Effector memory CD4-positive, alpha-beta T cell (primary cell): ENCODE measurements around the gene MGMT.

Experiments
- DNase-seq, 3 donors: peaks; one replicate each; pipeline ENCODE4 v3.0.0-alpha.2; 2020
- H3K27ac ChIP-seq: 2 replicates; pipeline ENCODE4 v1.7.0; 2013; ENCODE audit warnings: mild to moderate bottlenecking, low read length, moderate library complexity; ENCODE audit not compliant: insufficient read depth, poor library complexity, severe bottlenecking
- H3K27me3 ChIP-seq: replicated peaks from 2 replicates; pipeline ENCODE4 v1.7.0; 2013; ENCODE audit warnings: mild to moderate bottlenecking, low read length; ENCODE audit not compliant: insufficient read depth, control insufficient read depth, poor library complexity, severe bottlenecking
- H3K36me3 ChIP-seq: 2 replicates; pipeline ENCODE4 v1.7.0; 2013; ENCODE audit warnings: mild to moderate bottlenecking, low read length, moderate library complexity; ENCODE audit not compliant: control insufficient read depth, insufficient read depth
- H3K4me1 ChIP-seq: 2 replicates; pipeline ENCODE4 v1.7.0; 2013; ENCODE audit warnings: low read length, mild to moderate bottlenecking; ENCODE audit not compliant: control insufficient read depth, insufficient read depth, poor library complexity, severe bottlenecking
- H3K4me3 ChIP-seq: 2 replicates; pipeline ENCODE4 v1.7.0; 2013; ENCODE audit warnings: low read length, low read depth, mild to moderate bottlenecking; ENCODE audit not compliant: insufficient read depth, poor library complexity, severe bottlenecking
- H3K9me3 ChIP-seq: 2 replicates; pipeline ENCODE4 v1.7.0; 2013; ENCODE audit warnings: mild to moderate bottlenecking, low read length, moderate library complexity; ENCODE audit not compliant: control insufficient read depth

The MGMT gene

DNA sequence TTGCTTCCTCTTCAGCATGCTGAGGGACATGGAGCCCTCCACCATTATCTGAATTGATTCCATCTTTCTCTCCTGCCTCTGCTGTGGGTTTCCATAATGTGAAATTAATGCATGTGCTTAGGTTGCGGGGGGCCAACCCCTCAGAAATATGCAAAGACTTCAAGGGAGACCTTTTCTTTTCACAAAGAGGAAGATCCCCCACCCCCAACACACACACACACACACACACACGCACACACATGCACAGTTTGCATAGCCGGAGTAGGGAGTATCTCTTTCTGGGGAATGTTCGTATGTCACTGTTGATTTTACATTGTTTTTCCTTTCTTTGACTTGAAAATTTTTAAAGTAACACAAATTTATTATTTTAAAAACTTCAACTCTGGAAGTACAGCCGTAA is 193.5 kb downstream of the MGMT start:
- no peak overlapping the region for H3K4me3 ChIP-seq
- H3K9me3 ChIP-seq, result no peaks in the 10 kb centered on the region
- no peak for DNase-seq
- H3K36me3 ChIP-seq, result no peaks in the 10 kb centered on the region
- H3K27ac ChIP-seq, result no peak overlapping the region
- H3K27me3 ChIP-seq, result no peaks in the 10 kb centered on the region
- no peaks in the 10 kb centered on the region for H3K4me1 ChIP-seq

DNA sequence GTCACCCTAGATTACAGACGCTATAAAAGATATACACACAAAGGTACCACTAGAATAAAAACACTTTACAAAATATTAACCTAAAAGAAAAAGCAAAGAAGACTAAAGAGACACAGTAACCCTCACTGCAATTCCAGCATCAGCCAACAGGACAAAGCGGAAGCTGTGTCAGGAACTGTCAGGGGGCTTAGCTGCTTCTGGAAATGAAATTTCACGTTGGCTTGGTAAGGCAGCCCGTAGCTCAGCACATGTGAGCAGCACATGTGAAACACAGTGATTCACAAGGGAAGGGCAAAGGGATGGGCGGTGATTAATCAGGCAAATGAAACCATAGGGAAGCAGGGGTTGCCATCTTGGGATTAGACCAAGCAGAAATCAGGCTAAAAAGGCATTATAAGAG is 195.4 kb downstream of the MGMT start:
- Histone ChIP-seq H3K36me3 (no peaks in the 10 kb centered on the region), H3K4me1 (no peaks in the 10 kb centered on the region), H3K4me3 (no peak overlapping the region), H3K27me3 (no peaks in the 10 kb centered on the region), H3K27ac (no peak overlapping the region), H3K9me3 (no peaks in the 10 kb centered on the region)
- no peak for DNase-seq

GRCh38 chr10:129670124-129670523 is 203.1 kb downstream of the MGMT start:
- no peaks in the 10 kb centered on the region for H3K27me3 ChIP-seq
- H3K36me3 ChIP-seq, result no peaks in the 10 kb centered on the region
- no peaks in the 10 kb centered on the region for H3K9me3 ChIP-seq
- no peaks in the 10 kb centered on the region for H3K4me1 ChIP-seq
- no peak overlapping the region for H3K4me3 ChIP-seq
- DNase-seq, result no peak
- no peak overlapping the region for H3K27ac ChIP-seq

DNA sequence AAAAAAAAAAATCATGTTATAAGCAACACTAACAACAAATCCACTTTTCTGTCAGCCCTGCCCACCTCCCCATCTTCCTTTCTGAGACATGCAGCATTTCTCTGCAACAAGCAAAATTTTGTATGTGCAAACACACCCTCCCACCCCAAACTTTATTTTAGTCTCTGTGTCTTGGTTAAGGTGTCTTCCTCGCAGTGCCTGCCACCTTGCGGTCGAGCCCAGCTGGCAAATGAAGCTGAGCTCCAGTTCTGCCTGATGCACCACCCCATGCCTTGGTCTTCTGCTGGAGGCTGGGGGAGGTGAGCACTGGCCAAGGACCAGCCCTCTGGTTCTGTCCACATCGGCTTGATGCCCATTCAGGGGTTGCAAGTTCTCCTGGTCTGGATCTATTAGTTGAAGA is 206.3 kb downstream of the MGMT start:
- Histone ChIP-seq H3K27me3 (no peaks in the 10 kb centered on the region), H3K4me3 (no peak overlapping the region), H3K27ac (no peak overlapping the region), H3K4me1 (no peaks in the 10 kb centered on the region), H3K36me3 (no peaks in the 10 kb centered on the region), H3K9me3 (no peaks in the 10 kb centered on the region)
- no peak for DNase-seq

DNA sequence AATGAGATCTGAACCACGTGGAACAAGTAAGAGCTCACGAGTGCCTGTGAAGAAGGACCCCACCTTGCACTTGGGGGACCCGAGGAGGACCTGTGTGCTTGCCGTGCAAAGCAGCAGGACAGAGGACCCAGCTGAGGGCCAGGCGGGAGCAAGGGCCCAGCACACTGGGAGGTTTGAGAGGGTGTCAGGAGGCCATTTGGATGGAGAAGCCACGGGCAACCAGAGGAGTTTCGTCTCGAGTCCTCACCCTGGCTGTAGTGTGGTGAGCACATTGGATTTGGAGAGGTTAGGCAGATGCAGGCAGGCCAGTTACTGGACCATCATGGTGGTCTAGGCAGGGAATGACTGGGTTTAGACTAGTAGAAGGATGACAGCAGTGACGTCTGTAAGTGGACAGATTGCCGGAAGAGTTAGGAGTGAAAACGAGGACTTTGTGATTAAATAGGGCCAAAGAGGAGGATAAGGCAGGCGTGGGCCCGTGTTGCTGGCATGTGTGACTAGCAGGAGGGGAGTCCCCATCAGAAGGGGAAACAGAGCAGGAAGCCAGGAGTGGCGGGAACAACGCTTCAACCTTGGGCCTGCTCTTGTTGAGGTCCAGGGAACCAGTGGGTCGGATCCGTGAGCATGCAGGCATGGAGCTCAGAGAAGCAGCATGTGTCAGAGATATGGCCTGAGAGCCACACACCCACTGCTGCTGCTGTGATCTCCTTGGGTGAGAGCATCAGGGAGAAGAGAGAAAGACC is 208.2 kb downstream of the MGMT start:
- no peak for DNase-seq
- H3K4me3 ChIP-seq, result no peak overlapping the region
- no peaks in the 10 kb centered on the region for H3K4me1 ChIP-seq

GRCh38 chr10:129676014-129676413 is 209.0 kb downstream of the MGMT start:
- no peak for DNase-seq
- H3K36me3 ChIP-seq, result no peaks in the 10 kb centered on the region
- no peak overlapping the region for H3K27ac ChIP-seq
- H3K27me3 ChIP-seq, result no peaks in the 10 kb centered on the region
- H3K4me1 ChIP-seq, result no peaks in the 10 kb centered on the region
- no peak overlapping the region for H3K4me3 ChIP-seq
- H3K9me3 ChIP-seq, result no peaks in the 10 kb centered on the region

More for the DNA sequence above, 208.2 kb downstream of the MGMT start:
- Histone ChIP-seq H3K27ac (no peak overlapping the region), H3K27me3 (no peaks in the 10 kb centered on the region), H3K36me3 (no peaks in the 10 kb centered on the region), H3K9me3 (no peaks in the 10 kb centered on the region)

DNA sequence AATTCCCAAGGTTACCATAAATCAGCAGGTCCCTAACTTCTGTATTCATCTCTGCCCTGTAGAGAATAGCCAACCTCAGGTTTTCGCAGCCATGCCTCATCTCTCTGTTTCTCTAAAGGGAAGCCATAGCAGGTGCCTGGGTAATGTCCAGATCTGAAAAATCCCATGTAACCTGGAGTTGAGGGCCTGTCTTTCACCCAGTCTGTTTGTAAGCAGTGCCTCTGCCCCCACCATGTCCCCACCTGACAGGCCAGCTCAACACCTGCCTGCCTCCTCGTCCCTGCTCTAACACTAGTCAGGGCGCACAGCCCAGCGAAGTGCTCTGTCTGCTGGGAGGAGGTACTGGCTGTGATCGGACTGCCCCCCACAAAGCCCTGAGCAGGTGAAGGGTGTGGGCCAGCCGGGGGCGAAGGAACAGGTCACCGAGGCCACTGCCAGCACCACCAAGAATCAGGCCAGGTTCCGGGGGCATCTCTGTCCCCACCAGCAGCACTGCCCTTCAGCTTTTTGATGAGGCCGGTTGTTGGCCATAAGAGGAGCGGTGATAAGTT is 210.4 kb downstream of the MGMT start:
- H3K36me3 ChIP-seq, result no peaks in the 10 kb centered on the region
- no peak overlapping the region for H3K4me3 ChIP-seq
- no peaks in the 10 kb centered on the region for H3K27me3 ChIP-seq
- DNase-seq, result no peak
- no peaks in the 10 kb centered on the region for H3K9me3 ChIP-seq
- H3K4me1 ChIP-seq, result no peaks in the 10 kb centered on the region
- no peak overlapping the region for H3K27ac ChIP-seq

DNA sequence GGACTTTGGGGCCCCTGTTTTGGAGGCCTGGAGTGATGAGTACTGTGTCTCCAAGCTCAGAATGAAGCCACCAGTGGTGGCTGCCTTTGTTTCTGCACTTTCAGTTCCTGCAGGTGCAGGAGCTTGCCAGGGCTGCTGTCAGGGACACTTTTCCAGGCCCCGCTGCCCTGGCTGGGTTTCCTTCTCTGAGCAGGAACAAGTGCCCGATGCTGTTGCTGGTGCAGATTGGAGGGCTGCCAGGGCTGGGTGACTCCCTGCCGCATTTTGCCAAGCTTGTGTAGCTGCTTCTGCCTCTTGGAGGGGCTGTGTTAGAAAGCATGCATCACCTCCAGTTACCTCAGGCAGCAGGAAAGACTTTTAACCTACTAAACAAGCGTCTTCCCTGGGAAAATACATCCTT is 211.1 kb downstream of the MGMT start:
- no peak overlapping the region for H3K4me3 ChIP-seq
- no peaks in the 10 kb centered on the region for H3K9me3 ChIP-seq
- H3K27ac ChIP-seq, result no peak overlapping the region
- no peak for DNase-seq
- H3K4me1 ChIP-seq, result no peaks in the 10 kb centered on the region
- H3K27me3 ChIP-seq, result no peaks in the 10 kb centered on the region
- no peaks in the 10 kb centered on the region for H3K36me3 ChIP-seq

DNA sequence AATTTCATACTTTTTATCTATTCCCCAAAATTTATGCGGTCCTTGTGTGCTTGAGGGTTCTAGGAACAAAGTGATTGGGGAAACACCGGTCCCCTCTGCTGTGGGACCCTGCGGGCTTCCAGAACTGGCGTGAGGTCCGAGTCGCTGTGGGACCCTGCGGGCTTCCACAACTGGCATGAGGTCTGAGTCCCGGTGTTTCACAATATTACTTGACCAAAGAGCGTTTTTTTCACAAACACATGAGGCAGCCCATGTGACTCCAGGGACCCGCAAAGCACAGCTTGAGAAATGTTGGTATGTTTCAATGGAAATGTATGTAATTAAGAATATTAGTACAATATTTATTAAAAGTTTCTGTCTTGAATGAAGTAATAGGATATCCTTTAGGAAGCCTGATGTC is 212.2 kb downstream of the MGMT start:
- DNase-seq, result no peak
- Histone ChIP-seq H3K4me3 (no peak overlapping the region), H3K36me3 (no peaks in the 10 kb centered on the region), H3K4me1 (no peaks in the 10 kb centered on the region), H3K27ac (no peak overlapping the region), H3K27me3 (no peaks in the 10 kb centered on the region), H3K9me3 (no peaks in the 10 kb centered on the region)

- Histone ChIP-seq H3K27me3 (no peaks in the 10 kb centered on the region), H3K9me3 (no peaks in the 10 kb centered on the region), H3K4me1 (no peaks in the 10 kb centered on the region), H3K36me3 (no peaks in the 10 kb centered on the region), H3K27ac (no peak overlapping the region), H3K4me3 (no peak overlapping the region)
- DNase-seq, result no peak
Measured at GRCh38 chr10:129680661-129681344, 213.8 kb downstream of the MGMT start.
